Measurements from ENCODE around the gene TTYH2. TPM values are rescaled to one million over a fixed set of nuclear protein-coding genes. Genes with fewer than 3 reads are reported as not detected.

Gene TTYH2
- polyA plus RNA-seq, 1 donor from 2014 or later: 2.5 TPM

DNA sequence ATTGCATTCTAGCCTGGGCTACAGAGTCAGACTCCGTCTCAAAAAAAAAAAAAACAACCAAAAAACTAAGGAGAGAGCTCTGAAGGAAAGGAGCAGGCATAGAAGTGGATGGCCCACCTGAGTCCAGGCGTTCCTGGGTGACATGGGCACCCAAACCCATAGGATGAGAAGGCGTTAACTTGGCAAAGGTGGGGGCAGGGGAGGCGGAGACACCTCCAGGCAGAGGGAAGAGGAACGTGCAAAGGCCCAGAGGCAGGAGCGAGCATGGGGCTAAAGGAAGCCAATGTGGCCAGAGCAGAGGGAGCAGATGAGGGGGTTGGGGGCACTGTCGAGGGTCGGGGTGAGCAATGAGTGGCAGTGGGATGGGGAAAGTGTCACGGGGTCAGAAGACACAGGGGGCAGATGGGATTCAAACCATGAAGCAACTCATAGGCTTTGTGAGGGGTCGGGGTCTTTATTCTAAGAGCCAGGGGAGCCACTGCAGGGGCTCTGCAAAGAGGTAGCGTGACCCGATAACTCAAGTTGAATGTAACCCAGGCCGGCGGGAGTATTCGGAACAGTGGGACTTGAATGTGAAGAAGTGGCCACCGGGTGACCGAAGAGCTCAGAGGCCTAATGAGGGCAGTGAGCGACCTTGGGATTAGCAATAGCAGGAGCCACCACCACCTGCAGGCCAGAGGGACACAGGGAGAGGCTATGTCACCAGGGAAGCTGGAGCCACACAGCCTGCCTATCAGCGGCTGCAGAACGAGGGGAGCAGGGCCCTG is 11.8 kb downstream of the TTYH2 start:
- no peaks in the 10 kb centered on the region for H3K27me3 ChIP-seq (ENCODE audit: insufficient read depth, low read depth, low read length)
- H3K9me3 ChIP-seq (ENCODE audit: low read length): no peaks in the 10 kb centered on the region
- no peak overlapping the region for H3K4me3 ChIP-seq (ENCODE audit: low read length)
- H3K27ac ChIP-seq (ENCODE audit: low read length): no peak overlapping the region
- no peaks in the 10 kb centered on the region for H4K20me1 ChIP-seq (ENCODE audit: insufficient read depth)
- no peak overlapping the region for H3K4me2 ChIP-seq (ENCODE audit: low read length)
- H3K36me3 ChIP-seq (ENCODE audit: insufficient read depth, low read length): no peaks in the 10 kb centered on the region
- H3K9me2 ChIP-seq (ENCODE audit: insufficient read depth, low read length): no peaks in the 10 kb centered on the region
- H3K79me2 ChIP-seq (replicated peaks; ENCODE audit: insufficient read depth, low read length): no peaks in the 10 kb centered on the region
- no peak overlapping the region for H3K9ac ChIP-seq (ENCODE audit: low read length)
- H3F3A ChIP-seq (ENCODE audit: insufficient read depth, low read length, poor library complexity, severe bottlenecking): no peaks in the 10 kb centered on the region
- TF ChIP-seq CTCF (IDR thresholded peaks at IDR 0.05; ENCODE audit: poor library complexity, severe bottlenecking) (no peak), TAF1 (IDR thresholded peaks at IDR 0.05; ENCODE audit: low read depth) (no peak), MXI1 (conservative IDR thresholded peaks at IDR 0.05; ENCODE audit: poor library complexity, severe bottlenecking) (no peak), EP300 (conservative IDR thresholded peaks at IDR 0.05; ENCODE audit: poor library complexity, severe bottlenecking) (no peak), SMC3 (conservative IDR thresholded peaks at IDR 0.05; ENCODE audit: poor library complexity) (no peak), RAD21 (conservative IDR thresholded peaks at IDR 0.05) (no peak), POLR2AphosphoS5 (IDR thresholded peaks at IDR 0.05) (no peak), REST (IDR thresholded peaks at IDR 0.05; ENCODE audit: borderline replicate concordance) (no peak), EZH2 (IDR thresholded peaks at IDR 0.05; ENCODE audit: borderline replicate concordance, insufficient read depth, low read length, poor library complexity, severe bottlenecking) (no peak)
- no peak overlapping the region for H2AFZ ChIP-seq (ENCODE audit: low read depth, low read length)

- Histone ChIP-seq H3K36me3 (ENCODE audit: insufficient read depth, low read length) (no peaks in the 10 kb centered on the region), H3K79me2 (replicated peaks; ENCODE audit: insufficient read depth, low read length) (no peaks in the 10 kb centered on the region), H4K20me1 (ENCODE audit: insufficient read depth) (no peaks in the 10 kb centered on the region), H3K27me3 (ENCODE audit: insufficient read depth, low read depth, low read length) (no peaks in the 10 kb centered on the region), H3K9ac (ENCODE audit: low read length) (no peak overlapping the region), H3K4me2 (ENCODE audit: low read length) (no peak overlapping the region), H3K4me3 (ENCODE audit: low read length) (no peak overlapping the region), H2AFZ (ENCODE audit: low read depth, low read length) (no peak overlapping the region), H3K27ac (ENCODE audit: low read length) (no peak overlapping the region), H3K9me2 (ENCODE audit: insufficient read depth, low read length) (no peaks in the 10 kb centered on the region), H3K9me3 (ENCODE audit: low read length) (no peaks in the 10 kb centered on the region), H3F3A (ENCODE audit: insufficient read depth, low read length, poor library complexity, severe bottlenecking) (no peaks in the 10 kb centered on the region)
- TF ChIP-seq EZH2 (IDR thresholded peaks at IDR 0.05; ENCODE audit: borderline replicate concordance, insufficient read depth, low read length, poor library complexity, severe bottlenecking) (no peak), CTCF (IDR thresholded peaks at IDR 0.05; ENCODE audit: poor library complexity, severe bottlenecking) (no peak), POLR2AphosphoS5 (IDR thresholded peaks at IDR 0.05) (no peak), EP300 (conservative IDR thresholded peaks at IDR 0.05; ENCODE audit: poor library complexity, severe bottlenecking) (no peak), REST (IDR thresholded peaks at IDR 0.05; ENCODE audit: borderline replicate concordance) (no peak), RAD21 (conservative IDR thresholded peaks at IDR 0.05) (no peak), TAF1 (IDR thresholded peaks at IDR 0.05; ENCODE audit: low read depth) (no peak), SMC3 (conservative IDR thresholded peaks at IDR 0.05; ENCODE audit: poor library complexity) (no peak), MXI1 (conservative IDR thresholded peaks at IDR 0.05; ENCODE audit: poor library complexity, severe bottlenecking) (no peak)
Measured at GRCh38 chr17:74226252-74226651, 12.9 kb downstream of the TTYH2 start.
